NT2/D1 (cell line): Measurements from ENCODE around the gene CRB2.

Experiments
- SUZ12 ChIP-seq: IDR thresholded peaks from 2 replicates; pipeline ENCODE4 v1.6.1; 2011; ENCODE audit not compliant: insufficient read length, insufficient read depth; ENCODE audit errors: extremely low read depth
- YY1 ChIP-seq: IDR thresholded peaks from 2 replicates; pipeline ENCODE4 v1.6.1; 2011; ENCODE audit not compliant: insufficient read length, insufficient read depth
- ZNF274 ChIP-seq: IDR thresholded peaks from 2 replicates; pipeline ENCODE4 v1.6.1; 2011; ENCODE audit warnings: mild to moderate bottlenecking, low read depth, low read length

DNA sequence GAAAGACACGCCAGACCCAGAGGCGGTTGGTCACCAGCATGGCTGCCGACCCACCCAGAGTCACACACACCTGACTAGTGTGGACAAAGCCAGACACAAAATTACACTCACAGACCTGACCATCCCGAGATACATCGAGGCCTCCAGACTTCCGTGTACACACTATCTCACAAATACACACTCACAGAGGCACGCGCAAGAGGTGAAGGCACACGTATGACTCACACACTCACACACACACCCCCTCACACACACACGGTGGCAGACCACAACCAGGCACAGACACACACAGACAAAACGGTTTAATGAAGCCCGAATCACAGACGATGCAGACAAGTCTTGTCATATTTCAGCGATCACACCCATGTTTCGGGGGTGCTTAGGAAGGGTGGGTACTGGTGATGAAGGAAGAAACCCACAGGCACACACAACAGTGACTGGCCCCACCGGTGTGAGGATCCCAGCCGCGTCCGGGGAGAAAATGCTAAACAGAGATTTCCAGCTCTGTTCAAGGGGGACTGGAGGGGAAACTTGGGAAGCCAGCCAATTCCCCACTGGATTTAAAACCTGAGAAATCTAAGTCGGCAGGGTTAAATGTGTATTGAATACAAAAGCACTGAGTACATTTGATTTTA lies 51.3 kb downstream of the CRB2 start:
- TF ChIP-seq ZNF274 = no peak
- no peak for TF ChIP-seq YY1
- no peak for TF ChIP-seq SUZ12
